DMS 273 (cell line): Measurements from ENCODE around the gene AHI1.
A peak's percentile ranks its signal among the peaks of the same experiment; 100 is the strongest.
"Not testable (repeated sequence)": the region's sequence is repeated elsewhere in the genome, so short reads cannot be mapped to it uniquely, and the experiment has no call there.

Experiments
- DNase-seq: peaks from one replicate; lab custom pipeline; 2025; ENCODE audit not compliant: unreplicated experiment; lab: John Stamatoyannopoulos, UW

The AHI1 gene

DNA sequence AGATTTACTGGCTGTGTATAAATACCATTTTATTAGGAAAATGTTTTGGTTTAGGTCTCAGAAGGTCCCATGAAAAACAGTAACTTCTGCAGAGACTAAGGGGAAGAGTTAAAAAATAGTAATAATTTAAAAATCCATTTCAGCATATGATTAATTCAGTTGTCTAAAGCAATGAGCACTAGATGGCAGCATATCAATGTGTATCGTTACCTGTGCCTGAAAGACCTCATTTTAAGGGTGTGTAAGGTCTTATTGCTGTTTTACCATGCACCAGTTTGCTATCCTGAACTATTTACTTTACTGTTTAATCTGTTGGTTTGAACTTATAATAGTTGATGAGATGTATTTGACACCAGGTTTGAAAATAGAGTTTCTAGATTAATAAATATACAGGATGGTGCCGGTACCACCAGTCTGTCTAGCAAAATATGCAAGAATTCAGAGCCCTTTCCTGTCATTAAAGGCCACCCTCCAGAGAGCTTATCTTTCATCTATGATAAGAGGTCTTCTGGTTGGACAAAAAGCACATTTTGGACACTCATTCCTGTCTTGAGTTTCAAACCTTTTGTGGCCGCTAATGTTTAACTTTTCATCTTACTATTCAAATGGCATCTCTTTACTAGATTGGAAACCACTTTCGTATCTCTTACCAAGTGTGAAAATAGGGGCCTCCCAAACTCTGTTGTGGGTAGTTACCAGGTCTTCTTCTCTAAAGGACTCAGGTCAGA lies 8.9 kb upstream of the AHI1 start:
- peak; percentile 74 for DNase-seq

GRCh38 chr6:135505648-135506047 lies 8.1 kb upstream of the AHI1 start:
- DNase-seq = no peak

DNA sequence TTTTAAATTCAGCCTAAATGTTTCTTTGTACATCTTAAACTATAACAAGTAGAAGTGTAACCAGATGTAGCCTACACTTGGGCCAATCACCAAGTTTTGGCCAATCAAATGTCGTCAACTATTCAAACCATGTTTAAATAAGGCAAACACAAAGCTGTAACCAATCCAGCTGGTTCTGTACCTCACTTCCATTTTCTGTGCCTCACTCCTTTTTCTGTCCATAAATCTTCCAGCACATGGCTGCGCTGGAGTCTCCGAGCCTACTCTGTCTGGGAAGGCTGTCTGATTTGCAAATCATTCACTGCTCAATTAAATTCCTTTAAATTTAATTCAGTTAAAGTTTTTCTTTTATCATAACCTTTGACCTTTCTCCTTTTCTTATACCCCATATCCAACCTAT lies 7.7 kb upstream of the AHI1 start:
- no peak for DNase-seq

- DNase-seq = no peak
Observed at GRCh38 chr6:135504734-135505133, 7.2 kb upstream of the AHI1 start.

- DNase-seq = no peak
Observed at GRCh38 chr6:135503703-135504475, 6.3 kb upstream of the AHI1 start.

DNA sequence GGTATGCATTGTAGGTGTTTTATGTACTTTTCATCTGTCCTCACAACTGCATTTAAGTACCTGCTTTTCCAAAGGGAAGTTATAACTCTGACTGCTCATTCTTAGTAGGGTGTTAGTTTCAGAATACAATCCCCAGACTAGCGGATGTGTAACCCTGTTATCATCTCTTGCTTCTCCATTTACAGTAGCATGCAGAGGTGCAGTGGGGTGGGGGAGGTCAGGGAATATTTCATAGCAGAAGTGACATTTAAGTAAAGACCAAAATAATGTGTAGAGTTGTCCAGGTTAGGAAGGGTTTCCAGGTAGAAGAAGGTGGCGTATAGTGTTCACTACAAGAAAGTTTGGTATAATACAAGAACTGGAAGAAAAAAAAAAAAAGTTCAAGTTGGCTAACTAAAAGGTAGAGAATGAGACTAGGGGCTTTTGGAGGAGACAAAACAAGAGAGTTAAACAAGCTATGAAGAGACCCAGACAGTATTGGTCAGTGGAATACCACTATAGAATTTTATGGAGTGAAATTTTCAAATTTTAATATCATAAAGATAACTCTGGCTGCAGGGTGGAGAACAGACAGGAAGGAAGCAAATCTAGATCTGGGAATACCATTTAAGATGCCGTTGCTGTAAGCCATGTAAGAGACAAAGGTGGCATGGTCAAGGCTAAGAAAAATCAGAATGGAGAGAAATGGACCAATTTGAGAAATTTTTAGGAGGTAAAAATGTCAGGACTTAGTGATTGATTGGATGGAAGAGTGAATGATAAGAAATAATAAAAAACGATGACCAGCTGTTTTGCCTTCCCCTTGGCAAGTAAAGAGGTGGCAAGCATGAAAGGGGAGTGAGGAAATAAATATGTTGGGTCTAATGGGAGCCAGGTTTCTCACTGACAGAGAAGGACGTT lies 2.2 kb upstream of the AHI1 start:
- no peak for DNase-seq

GRCh38 chr6:135498185-135498841 lies 773 bp upstream of the AHI1 start:
- DNase-seq = peak; percentile 85

DNA sequence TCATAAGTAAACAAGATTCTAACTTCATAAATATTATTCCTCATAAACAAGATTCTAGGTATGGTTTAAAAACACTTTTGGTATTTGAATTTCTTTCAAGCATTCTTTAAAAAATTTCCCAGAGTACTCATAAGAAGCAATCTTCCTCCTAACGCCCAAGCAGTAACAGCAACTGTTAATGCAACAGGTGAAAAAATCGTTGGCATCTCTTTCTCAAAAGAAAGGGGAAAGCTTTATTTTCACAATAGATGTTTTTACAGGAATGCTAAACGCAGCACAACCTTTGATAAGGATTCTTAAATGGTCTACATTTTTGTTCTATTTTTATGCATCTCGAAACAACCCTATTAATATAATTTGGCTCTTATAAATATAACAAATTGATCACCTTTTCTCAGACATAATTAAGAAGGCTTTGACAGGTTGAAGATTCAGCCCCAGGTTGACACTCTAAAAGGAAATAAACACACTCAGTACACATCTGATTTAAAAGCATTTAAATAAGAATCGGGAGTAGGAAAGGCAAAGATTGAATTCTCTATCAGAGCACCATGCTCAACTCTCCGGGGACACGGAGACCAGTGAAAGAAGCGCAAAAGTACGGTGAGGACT lies 634 bp downstream of the AHI1 start:
- DNase-seq = peak; percentile 31

GRCh38 chr6:135493218-135493961 lies 4.2 kb downstream of the AHI1 start:
- no peak for DNase-seq

- DNase-seq = no peak
Observed at GRCh38 chr6:135490381-135490780, 7.2 kb downstream of the AHI1 start.

DNA sequence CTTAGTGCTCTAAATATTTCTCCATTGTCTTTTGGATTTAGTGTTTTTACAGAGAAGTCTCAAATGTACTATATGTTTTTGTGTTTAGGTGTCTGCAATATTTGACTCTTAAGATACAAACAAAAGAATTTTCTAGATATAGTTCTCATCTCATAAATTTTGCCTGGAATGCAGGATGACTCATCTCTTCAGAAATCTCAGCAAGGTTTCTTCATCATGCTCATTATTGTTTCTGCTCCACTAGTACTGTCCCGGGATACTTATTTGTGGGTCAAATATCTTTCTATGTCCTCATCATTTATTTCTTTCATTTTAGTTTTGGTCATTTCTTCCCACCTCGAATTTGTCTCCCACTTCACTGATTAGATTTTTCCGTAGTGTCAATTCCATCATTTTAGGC lies 9.5 kb downstream of the AHI1 start:
- no peak for DNase-seq

DNA sequence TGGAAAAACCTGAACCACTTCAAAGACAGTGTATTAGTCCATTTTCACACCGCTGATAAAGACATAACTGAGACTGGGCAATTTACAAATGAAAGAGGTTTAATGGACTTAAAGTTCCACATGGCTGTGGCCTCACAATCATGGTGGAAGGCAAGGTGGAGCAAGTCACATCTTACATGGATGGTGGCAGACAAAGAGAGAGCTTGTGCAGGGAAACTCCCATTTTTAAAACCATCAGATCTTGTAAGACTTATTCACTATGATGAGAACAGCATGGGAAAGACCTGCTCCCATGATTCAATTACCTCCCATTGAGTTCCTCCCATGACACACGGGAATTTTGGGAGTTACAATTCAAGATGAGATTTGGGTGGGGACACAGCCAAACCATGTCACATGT lies 13.6 kb downstream of the AHI1 start:
- not testable (repeated sequence) for DNase-seq

GRCh38 chr6:135481783-135482369 lies 15.7 kb downstream of the AHI1 start:
- peak; percentile 17 for DNase-seq

DNA sequence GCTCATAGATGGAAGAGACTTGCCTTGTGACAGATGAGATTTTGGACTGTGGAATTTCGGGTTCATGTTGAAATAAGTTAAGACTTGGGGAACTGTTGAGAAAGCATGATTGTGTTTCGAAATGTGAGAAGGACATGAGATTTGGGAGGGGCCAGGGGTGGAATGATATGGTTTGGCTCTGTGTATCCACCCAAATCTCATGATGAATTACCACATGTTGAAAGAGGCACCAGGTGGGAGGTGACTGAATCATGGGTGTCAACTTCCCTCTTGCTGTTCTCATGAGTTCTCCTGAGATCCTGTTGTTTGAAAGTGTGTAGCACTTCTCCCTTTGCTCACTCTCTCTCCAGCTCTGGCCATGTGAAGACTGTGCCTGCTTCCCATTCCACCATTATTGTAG lies 17.9 kb downstream of the AHI1 start:
- DNase-seq = no peak

DNA sequence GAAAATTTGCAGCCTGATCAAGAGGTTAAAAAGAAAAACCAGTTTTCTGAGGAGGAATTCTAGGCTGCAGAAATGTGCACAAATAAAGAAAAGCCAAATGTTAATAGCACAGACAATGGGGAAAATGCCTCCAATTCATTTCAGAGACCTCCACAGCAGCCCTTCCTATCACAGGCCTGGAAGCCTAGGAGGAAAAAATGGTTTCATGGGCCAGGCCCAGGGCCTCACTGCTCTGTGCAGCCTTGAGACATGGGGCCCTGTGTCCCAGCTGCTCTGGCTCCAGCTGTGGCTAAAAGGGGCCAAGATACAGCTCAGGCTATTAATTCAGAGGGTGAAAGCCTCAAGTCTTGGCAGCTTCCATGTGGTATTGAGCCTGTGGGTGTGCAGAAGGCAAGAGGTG lies 18.9 kb downstream of the AHI1 start:
- no peak for DNase-seq

DNA sequence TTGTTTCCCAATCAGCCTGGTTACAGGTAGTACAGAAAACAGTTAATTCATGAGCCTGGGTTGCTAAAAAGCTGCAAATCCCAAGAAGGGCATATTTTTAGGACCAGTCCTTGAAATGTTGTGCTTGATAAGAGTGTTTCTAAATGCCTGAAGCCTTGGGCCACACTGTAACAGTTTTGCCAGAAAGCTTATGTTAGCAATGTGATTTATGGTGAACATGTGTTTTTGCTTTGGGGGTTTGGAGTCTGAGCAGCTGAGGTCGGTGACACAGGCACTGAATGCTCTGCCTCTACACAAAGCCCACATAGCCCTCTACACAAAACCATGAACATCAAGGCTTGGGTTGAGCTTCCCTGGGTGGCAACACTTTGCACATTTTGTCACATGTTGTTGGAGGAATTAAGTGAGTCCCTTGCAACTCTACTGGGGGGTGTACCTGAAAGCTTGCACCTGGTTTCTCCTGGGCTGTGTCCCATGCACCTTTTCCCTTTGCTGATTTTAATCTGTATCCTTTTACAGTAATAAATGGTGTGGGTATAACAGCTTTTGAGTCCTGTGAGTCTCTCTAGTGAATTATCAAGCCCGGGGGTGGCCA lies 22.2 kb downstream of the AHI1 start:
- no peak for DNase-seq

DNA sequence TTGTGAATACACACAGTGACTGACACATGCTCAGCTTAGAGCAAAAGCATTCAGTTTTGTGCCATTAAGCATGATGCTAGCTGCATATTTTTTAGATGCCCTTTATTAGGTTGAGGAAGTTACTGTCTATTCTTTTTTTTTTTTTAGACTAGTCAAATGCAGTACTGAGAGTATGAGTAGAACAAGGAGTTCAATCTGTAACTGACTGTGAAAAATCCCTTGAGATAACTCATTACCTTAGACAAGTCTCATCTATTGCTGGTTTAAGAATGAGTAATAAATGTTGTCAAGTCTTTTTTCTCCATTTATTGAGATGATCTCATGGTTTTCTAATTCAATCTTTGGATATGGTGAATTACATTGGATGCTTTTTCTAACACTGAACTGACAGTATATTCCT lies 23.2 kb downstream of the AHI1 start:
- no peak for DNase-seq

DNA sequence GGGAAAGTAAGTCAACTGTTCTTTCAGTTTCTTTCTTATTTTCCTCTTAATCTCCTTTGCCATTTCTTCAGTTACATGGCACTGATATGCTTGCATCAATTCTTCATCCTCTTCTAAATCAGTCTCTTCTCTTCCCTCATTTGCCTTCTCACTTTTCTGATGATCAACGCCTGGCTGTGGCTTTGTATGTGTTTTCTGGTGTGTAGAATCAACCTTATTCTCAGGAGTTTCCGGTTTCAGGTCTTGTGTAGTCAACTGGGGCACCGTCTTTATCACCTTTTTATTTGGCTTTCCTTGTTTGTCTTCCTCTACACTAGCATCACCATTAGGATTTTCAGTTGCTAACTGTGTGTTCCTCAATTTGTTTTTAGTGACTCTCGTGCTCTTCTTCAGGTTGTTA lies 31.6 kb downstream of the AHI1 start:
- no peak for DNase-seq

DNA sequence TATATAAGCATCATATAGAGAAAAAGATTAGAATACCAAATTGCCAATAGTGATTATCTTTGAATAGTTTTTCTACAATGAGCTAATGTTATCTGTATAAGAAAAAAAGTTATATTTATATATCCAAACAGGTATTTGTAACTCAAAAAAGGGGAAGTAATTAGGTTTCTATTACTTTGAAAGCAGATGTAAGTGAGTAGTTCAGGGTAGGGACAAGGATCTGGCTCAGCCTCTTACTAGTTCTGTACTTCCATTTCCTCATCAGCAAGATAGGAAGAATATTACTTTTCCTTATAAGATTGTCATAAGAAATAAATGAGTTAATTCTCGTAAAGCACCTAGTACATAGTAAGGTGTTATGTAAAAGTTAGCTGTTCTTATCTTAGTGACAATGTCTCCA lies 32.2 kb downstream of the AHI1 start:
- DNase-seq = no peak
